KOPT-K1 (cell line): ENCODE results near the gene LCN6.
"Not testable (repeated sequence)": the region's sequence is repeated elsewhere in the genome, so short reads cannot be mapped to it uniquely, and the experiment has no call there.

Experiments used
- H3K27ac ChIP-seq: fragments of 200-600 bp; sonication (generic); 2 replicates; pipeline ENCODE4 v1.5.1; 2016; ENCODE audit warnings: antibody characterized with exemption, mild to moderate bottlenecking, low read depth, low read length; ENCODE audit not compliant: poor library complexity, severe bottlenecking
- H3K36me3 ChIP-seq: fragments of 200-600 bp; sonication (generic); 2 replicates; pipeline ENCODE4 v1.5.1; 2017; ENCODE audit warnings: antibody characterized with exemption, mild to moderate bottlenecking, low read length, moderate library complexity; ENCODE audit not compliant: insufficient read depth
- H3K9me3 ChIP-seq: fragments of 200-600 bp; sonication (generic); 2 replicates; pipeline ENCODE4 v1.5.1; 2017; ENCODE audit warnings: antibody characterized with exemption, low read length, mild to moderate bottlenecking; ENCODE audit not compliant: insufficient read depth, poor library complexity, severe bottlenecking

Gene LCN6

GRCh38 chr9:136748201-136748600 is at the start of gene LCN6:
Gene LCN6, minus strand, starts transcription at chr9:136748525. Its CDS starts 42 bp downstream, at chr9:136748483.
- Histone ChIP-seq H3K9me3 (peaks cover 23% of the 10 kb centered on the region), H3K27ac (no peak within 1 kb of the TSS), H3K36me3 (no peaks in the 10 kb centered on the region)

GRCh38 chr9:136796775-136797347 is 48.5 kb upstream of the LCN6 start:
- H3K9me3 ChIP-seq, H3K27ac ChIP-seq, H3K36me3 ChIP-seq: not testable (repeated sequence)

- no peak within 1 kb of the TSS for H3K27ac ChIP-seq
- no peaks in the 10 kb centered on the region for H3K36me3 ChIP-seq
- no peaks in the 10 kb centered on the region for H3K9me3 ChIP-seq
Observed at GRCh38 chr9:136796238-136796774, 48.0 kb upstream of the LCN6 start, which contains the start of gene CCDC183. Gene CCDC183, plus strand, starts transcription at chr9:136796338. Its CDS starts 60 bp downstream, at chr9:136796398.

- Histone ChIP-seq H3K9me3 (no peaks in the 10 kb centered on the region), H3K36me3 (no peaks in the 10 kb centered on the region), H3K27ac (no peak overlapping the region)
Observed at GRCh38 chr9:136795000-136795348, 46.6 kb upstream of the LCN6 start.

GRCh38 chr9:136794281-136794999 is 46.1 kb upstream of the LCN6 start:
- Histone ChIP-seq H3K27ac (no peak overlapping the region), H3K36me3 (no peaks in the 10 kb centered on the region), H3K9me3 (no peaks in the 10 kb centered on the region)

- Histone ChIP-seq H3K9me3 (no peaks in the 10 kb centered on the region), H3K27ac (no peak overlapping the region), H3K36me3 (no peaks in the 10 kb centered on the region)
Observed at GRCh38 chr9:136793086-136793946, 45.0 kb upstream of the LCN6 start.

- Histone ChIP-seq H3K9me3 (no peaks in the 10 kb centered on the region), H3K27ac (peak overlapping the region; percentile 32), H3K36me3 (no peaks in the 10 kb centered on the region)
Observed at GRCh38 chr9:136792321-136793085, 44.2 kb upstream of the LCN6 start.

- H3K36me3 ChIP-seq = no peaks in the 10 kb centered on the region
- H3K9me3 ChIP-seq = no peaks in the 10 kb centered on the region
- peak overlapping the region; percentile 63 for H3K27ac ChIP-seq
Observed at GRCh38 chr9:136791516-136792276, 43.4 kb upstream of the LCN6 start.

GRCh38 chr9:136790640-136791515 is 42.6 kb upstream of the LCN6 start, which contains the start of gene TMEM141:
Gene TMEM141, plus strand, starts transcription at chr9:136791344. Its CDS starts 27 bp downstream, at chr9:136791371.
- H3K36me3 ChIP-seq = no peaks in the 10 kb centered on the region
- peak within 1 kb of the TSS; percentile 63 for H3K27ac ChIP-seq

GRCh38 chr9:136789523-136789937 is 41.2 kb upstream of the LCN6 start:
- H3K27ac ChIP-seq = no peak overlapping the region
- no peaks in the 10 kb centered on the region for H3K9me3 ChIP-seq
- no peaks in the 10 kb centered on the region for H3K36me3 ChIP-seq

More at GRCh38 chr9:136790640-136791515, 42.6 kb upstream of the LCN6 start, which contains the start of gene TMEM141:
- H3K9me3 ChIP-seq = no peaks in the 10 kb centered on the region

- not testable (repeated sequence) for H3K36me3 ChIP-seq, H3K27ac ChIP-seq, H3K9me3 ChIP-seq
Observed at GRCh38 chr9:136788644-136789522, 40.6 kb upstream of the LCN6 start.

- H3K9me3 ChIP-seq = no peaks in the 10 kb centered on the region
- no peaks in the 10 kb centered on the region for H3K36me3 ChIP-seq
- peak overlapping the region; percentile 34 for H3K27ac ChIP-seq
Observed at GRCh38 chr9:136787690-136788400, 39.5 kb upstream of the LCN6 start.
